A549 (cell line): Measurements from ENCODE around the gene C6orf132. TPM values are rescaled to one million over a fixed set of nuclear protein-coding genes. Genes with fewer than 3 reads are reported as not detected.

ENCODE experiments used
- ATAC-seq, 2 experiments: fragments of 200-7000 bp in 1 of 2; fragments of >200 bp in 1 of 2; cut with Nextera tagmentation in 1 of 2; cut with Tn5 transposase in 1 of 2; 3 replicates each; pipeline versions ENCODE4 v1.8.0 to v1.9.1; 2018 to 2020; ENCODE audit warnings: mild to moderate bottlenecking in 1 of 2, moderate library complexity in 1 of 2
- CTCF ChIA-PET: fragments of 300-600 bp; sonication (Branson Sonifier 250); formaldehyde crosslinking; extraction: SDS; loops from one replicate; lab custom pipeline; 2021; ENCODE audit warnings: antibody characterized with exemption, inconsistent platforms; lab: Yijun Ruan, JAX
- POLR2A ChIA-PET: fragments of 350-600 bp; formaldehyde crosslinking; extraction: SDS; loops from one replicate; lab custom pipeline; 2021; ENCODE audit warnings: antibody characterized with exemption, inconsistent platforms; lab: Yijun Ruan, JAX
- DNase-seq, 2 experiments: peaks; one replicate each; pipeline versions ENCODE4 v3.0.0 to v3.0.0-alpha.2; 2011 to 2016; ENCODE audit warnings: low read depth in 1 of 2, low spot score in 1 of 2
- FAIRE-seq: peaks from 2 replicates; lab custom pipeline; 2011; peaks lifted over from hg19 to GRCh38; lab: Jason Lieb, UNC
- H3K27ac ChIP-seq, 2 experiments: fragments of >200 bp; sonication (Bioruptor Twin); formaldehyde crosslinking; 3 replicates each; pipeline ENCODE4 v1.5.1; 2016 to 2017
- H3K4me1 ChIP-seq: fragments of >200 bp; sonication (Bioruptor Twin); formaldehyde crosslinking; 3 replicates; pipeline ENCODE4 v1.6.1; 2016
- H3K4me2 ChIP-seq: fragments of >200 bp; sonication (Bioruptor Twin); formaldehyde crosslinking; 3 replicates; pipeline ENCODE4 v1.6.1; 2016
- H3K4me3 ChIP-seq: fragments of >200 bp; sonication (Bioruptor Twin); formaldehyde crosslinking; 3 replicates; pipeline ENCODE4 v1.5.1; 2016
- H3K9me3 ChIP-seq: fragments of >200 bp; sonication (Bioruptor Twin); formaldehyde crosslinking; 3 replicates; pipeline ENCODE4 v1.6.1; 2016
- BHLHE40 ChIP-seq: IDR thresholded peaks from 2 replicates; pipeline ENCODE4 v1.6.1; 2012; ENCODE audit warnings: low read depth, low read length, inconsistent platforms
- CBX8 ChIP-seq: fragments of 200-600 bp; sonication (generic); IDR thresholded peaks from 2 replicates; pipeline ENCODE4 v1.6.1; 2016
- CEBPB ChIP-seq, 2 experiments: fragments of >200 bp in 1 of 2; sonication (Bioruptor Twin) in 1 of 2; formaldehyde crosslinking in 1 of 2; IDR thresholded peaks; 2 replicates each; pipeline ENCODE4 v1.6.1; 2012 to 2016
- EHMT2 ChIP-seq: fragments of 200-600 bp; sonication (generic); IDR thresholded peaks from 2 replicates; pipeline ENCODE4 v1.6.1; 2016; ENCODE audit warnings: antibody characterized with exemption, low read depth, mild to moderate bottlenecking, moderate library complexity
- EP300 ChIP-seq, 2 experiments: fragments of >200 bp; sonication (Bioruptor Twin); formaldehyde crosslinking; IDR thresholded peaks; 2 replicates in 1 of 2; 3 replicates in 1 of 2; pipeline ENCODE4 v1.6.1; 2016 to 2017
- FOSL2 ChIP-seq, 2 experiments: fragments of 450-650 bp in 1 of 2; fragments of >200 bp in 1 of 2; sonication (Bioruptor Twin) in 1 of 2; formaldehyde crosslinking; IDR thresholded peaks; 2 replicates each; pipeline versions ENCODE4 v1.5.0 to v1.6.1; 2016 to 2020; ENCODE audit warnings: mild to moderate bottlenecking in 1 of 2, moderate library complexity in 1 of 2
- HDAC2 ChIP-seq: fragments of 200-600 bp; sonication (generic); IDR thresholded peaks from 2 replicates; pipeline ENCODE4 v1.6.1; 2016
- HOXA7 ChIP-seq: fragments of 250-450 bp; sonication (Bioruptor Pico); IDR thresholded peaks from 2 replicates; pipeline ENCODE4 v1.5.0; 2020; ENCODE audit warnings: mild to moderate bottlenecking, moderate library complexity
- HOXB5 ChIP-seq: fragments of 250-450 bp; sonication (Bioruptor Pico); IDR thresholded peaks from 2 replicates; pipeline ENCODE4 v1.5.0; 2020; ENCODE audit warnings: mild to moderate bottlenecking, moderate library complexity
- KDM1A ChIP-seq: fragments of 200-600 bp; sonication (generic); IDR thresholded peaks from 2 replicates; pipeline ENCODE4 v1.6.1; 2016; ENCODE audit warnings: low read depth, mild to moderate bottlenecking
- KDM5A ChIP-seq: fragments of 200-600 bp; sonication (generic); IDR thresholded peaks from 2 replicates; pipeline ENCODE4 v1.6.1; 2016; ENCODE audit warnings: antibody characterized with exemption, mild to moderate bottlenecking
- NR3C1 ChIP-seq: fragments of >200 bp; sonication (Bioruptor Twin); formaldehyde crosslinking; IDR thresholded peaks from 3 replicates; pipeline ENCODE4 v1.6.1; 2017
- PHF8 ChIP-seq: fragments of 200-600 bp; sonication (generic); IDR thresholded peaks from 2 replicates; pipeline ENCODE4 v1.6.1; 2016; ENCODE audit warnings: low read depth, mild to moderate bottlenecking, antibody characterized with exemption, moderate library complexity, borderline replicate concordance
- POLR2A ChIP-seq: IDR thresholded peaks from 2 replicates; pipeline ENCODE4 v1.6.1; 2012; ENCODE audit warnings: mild to moderate bottlenecking, low read length
- RAD21 ChIP-seq, 2 experiments: fragments of >200 bp in 1 of 2; sonication (Bioruptor Twin) in 1 of 2; formaldehyde crosslinking in 1 of 2; IDR thresholded peaks in 1 of 2; conservative IDR thresholded peaks in 1 of 2; 2 replicates in 1 of 2; 3 replicates in 1 of 2; pipeline ENCODE4 v1.6.1; 2012 to 2018; ENCODE audit warnings: inconsistent platforms in 1 of 2
- RARB ChIP-seq: fragments of 250-450 bp; sonication (Bioruptor Pico); IDR thresholded peaks from 2 replicates; pipeline ENCODE4 v1.8.0; 2021; ENCODE audit warnings: mild to moderate bottlenecking, moderate library complexity
- RCOR1 ChIP-seq: fragments of 150-350 bp; IDR thresholded peaks from 2 replicates; pipeline ENCODE4 v1.6.1; 2014; ENCODE audit warnings: antibody characterized with exemption, low read length, low read depth
- RFX5 ChIP-seq: fragments of 450-650 bp; IDR thresholded peaks from 2 replicates; pipeline ENCODE4 v1.7.1; 2014; ENCODE audit warnings: antibody characterized with exemption, mild to moderate bottlenecking, moderate library complexity
- RNF2 ChIP-seq: fragments of 200-600 bp; sonication (generic); IDR thresholded peaks from 2 replicates; pipeline ENCODE4 v1.6.1; 2016; ENCODE audit warnings: low read depth, mild to moderate bottlenecking, antibody characterized with exemption, moderate library complexity, borderline replicate concordance
- SMC3 ChIP-seq: fragments of >200 bp; sonication (Bioruptor Twin); formaldehyde crosslinking; IDR thresholded peaks from 3 replicates; pipeline ENCODE4 v1.6.1; 2018; ENCODE audit warnings: inconsistent platforms
- TFCP2L1 ChIP-seq: fragments of 250-450 bp; sonication (Bioruptor Pico); IDR thresholded peaks from 2 replicates; pipeline ENCODE4 v1.5.0; 2021; ENCODE audit warnings: mild to moderate bottlenecking
- TP53 ChIP-seq: fragments of 250-450 bp; sonication (Bioruptor Pico); IDR thresholded peaks from 2 replicates; pipeline ENCODE4 v1.5.0; 2021; ENCODE audit warnings: mild to moderate bottlenecking, moderate library complexity
- ZC3H11A ChIP-seq: fragments of 450-650 bp; IDR thresholded peaks from 2 replicates; pipeline ENCODE4 v1.6.1; 2014; ENCODE audit warnings: antibody characterized with exemption, mild to moderate bottlenecking
- ZFP36 ChIP-seq: fragments of 450-650 bp; IDR thresholded peaks from 2 replicates; pipeline ENCODE4 v1.6.1; 2014; ENCODE audit warnings: borderline replicate concordance; ENCODE audit not compliant: partially characterized antibody
- ZSCAN20 ChIP-seq: fragments of 250-450 bp; sonication (Bioruptor Pico); IDR thresholded peaks from 2 replicates; pipeline ENCODE4 v1.8.0; 2022; ENCODE audit warnings: mild to moderate bottlenecking, moderate library complexity
- WGBS: methylation state at CpG from one replicate; pipeline ENCODE4 v1.1.6; 2017; ENCODE audit errors: missing lambda C conversion rate; 5-methylcytosine and 5-hydroxymethylcytosine counted together
- polyA plus RNA-seq, 4 experiments: library from polyadenylated mRNA; depleted of rRNA in 3 of 4; stranded (reverse); fragments of >200 nt; fragmentation: RNase III in 1 of 4; extraction: RNeasy Plus Mini Kit Qiagen cat#74134 plus additional on column Dnase treatment in 1 of 4; gene quantifications; 2 replicates in 3 of 4; 3 replicates in 1 of 4; pipeline ENCODE4 v1.2.3, GENCODE V29; 2011 to 2017
- TF ChIP-seq, protein P1 (sequence below): fragments of >200 bp; sonication (Bioruptor Twin); formaldehyde crosslinking; IDR thresholded peaks from 3 replicates; pipeline ENCODE4 v1.5.1; 2016
- TF ChIP-seq, protein P2 (sequence below): IDR thresholded peaks from 2 replicates; pipeline ENCODE4 v1.6.1; 2012
- TF ChIP-seq, protein P3 (sequence below): fragments of 150-350 bp; IDR thresholded peaks from 2 replicates; pipeline ENCODE4 v1.6.1; 2014; ENCODE audit warnings: low read depth, mild to moderate bottlenecking, low read length
- TF ChIP-seq, protein P4 (sequence below): IDR thresholded peaks from 2 replicates; pipeline ENCODE4 v1.6.1; 2012
- TF ChIP-seq, protein P5 (sequence below): fragments of 250-450 bp; sonication (Bioruptor Pico); IDR thresholded peaks from 2 replicates; pipeline ENCODE4 v1.5.0; 2020; ENCODE audit warnings: low read depth, mild to moderate bottlenecking, moderate library complexity

C6orf132 gene
- polyA plus RNA-seq, 2 of the 4 experiments (the other 2 are of a cell fraction), result 0.44 to 1.1 TPM

DNA sequence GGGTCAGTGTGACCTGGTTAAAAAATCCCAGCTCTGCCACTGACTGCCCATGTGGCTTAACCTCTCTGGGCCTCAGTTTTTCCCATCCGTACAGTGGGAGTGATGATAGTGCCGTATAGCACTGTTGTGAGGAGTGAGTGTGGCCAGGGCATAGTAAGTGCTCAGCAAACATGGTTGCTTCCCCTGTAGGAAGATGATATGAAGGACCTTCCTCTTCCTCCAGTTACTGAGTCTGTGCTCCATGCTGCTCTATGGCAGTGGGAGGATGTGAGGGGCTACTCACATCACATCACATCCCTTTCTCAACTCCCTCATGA lies 13.1 kb downstream of the C6orf132 start:
- 0 out of 3 replicates have a peak, but pooled peaks cover 3% of the 10 kb centered on the region for H3K4me1 ChIP-seq
- TF ChIP-seq RFX5, result no peak
- TF ChIP-seq, protein P1, sequence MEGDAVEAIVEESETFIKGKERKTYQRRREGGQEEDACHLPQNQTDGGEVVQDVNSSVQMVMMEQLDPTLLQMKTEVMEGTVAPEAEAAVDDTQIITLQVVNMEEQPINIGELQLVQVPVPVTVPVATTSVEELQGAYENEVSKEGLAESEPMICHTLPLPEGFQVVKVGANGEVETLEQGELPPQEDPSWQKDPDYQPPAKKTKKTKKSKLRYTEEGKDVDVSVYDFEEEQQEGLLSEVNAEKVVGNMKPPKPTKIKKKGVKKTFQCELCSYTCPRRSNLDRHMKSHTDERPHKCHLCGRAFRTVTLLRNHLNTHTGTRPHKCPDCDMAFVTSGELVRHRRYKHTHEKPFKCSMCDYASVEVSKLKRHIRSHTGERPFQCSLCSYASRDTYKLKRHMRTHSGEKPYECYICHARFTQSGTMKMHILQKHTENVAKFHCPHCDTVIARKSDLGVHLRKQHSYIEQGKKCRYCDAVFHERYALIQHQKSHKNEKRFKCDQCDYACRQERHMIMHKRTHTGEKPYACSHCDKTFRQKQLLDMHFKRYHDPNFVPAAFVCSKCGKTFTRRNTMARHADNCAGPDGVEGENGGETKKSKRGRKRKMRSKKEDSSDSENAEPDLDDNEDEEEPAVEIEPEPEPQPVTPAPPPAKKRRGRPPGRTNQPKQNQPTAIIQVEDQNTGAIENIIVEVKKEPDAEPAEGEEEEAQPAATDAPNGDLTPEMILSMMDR, result no peak
- TF ChIP-seq, protein P2, sequence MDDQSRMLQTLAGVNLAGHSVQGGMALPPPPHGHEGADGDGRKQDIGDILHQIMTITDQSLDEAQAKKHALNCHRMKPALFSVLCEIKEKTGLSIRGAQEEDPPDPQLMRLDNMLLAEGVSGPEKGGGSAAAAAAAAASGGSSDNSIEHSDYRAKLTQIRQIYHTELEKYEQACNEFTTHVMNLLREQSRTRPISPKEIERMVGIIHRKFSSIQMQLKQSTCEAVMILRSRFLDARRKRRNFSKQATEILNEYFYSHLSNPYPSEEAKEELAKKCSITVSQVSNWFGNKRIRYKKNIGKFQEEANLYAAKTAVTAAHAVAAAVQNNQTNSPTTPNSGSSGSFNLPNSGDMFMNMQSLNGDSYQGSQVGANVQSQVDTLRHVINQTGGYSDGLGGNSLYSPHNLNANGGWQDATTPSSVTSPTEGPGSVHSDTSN, result no peak
- TF ChIP-seq HOXA7 (CRISPR knock-in tag), result no peak
- TF ChIP-seq, protein P3, sequence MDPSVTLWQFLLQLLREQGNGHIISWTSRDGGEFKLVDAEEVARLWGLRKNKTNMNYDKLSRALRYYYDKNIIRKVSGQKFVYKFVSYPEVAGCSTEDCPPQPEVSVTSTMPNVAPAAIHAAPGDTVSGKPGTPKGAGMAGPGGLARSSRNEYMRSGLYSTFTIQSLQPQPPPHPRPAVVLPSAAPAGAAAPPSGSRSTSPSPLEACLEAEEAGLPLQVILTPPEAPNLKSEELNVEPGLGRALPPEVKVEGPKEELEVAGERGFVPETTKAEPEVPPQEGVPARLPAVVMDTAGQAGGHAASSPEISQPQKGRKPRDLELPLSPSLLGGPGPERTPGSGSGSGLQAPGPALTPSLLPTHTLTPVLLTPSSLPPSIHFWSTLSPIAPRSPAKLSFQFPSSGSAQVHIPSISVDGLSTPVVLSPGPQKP, result no peak
- no peak for TF ChIP-seq ZC3H11A
- no peak for TF ChIP-seq EP300 (IDR thresholded peaks at IDR 0.05)
- TF ChIP-seq, protein P4, sequence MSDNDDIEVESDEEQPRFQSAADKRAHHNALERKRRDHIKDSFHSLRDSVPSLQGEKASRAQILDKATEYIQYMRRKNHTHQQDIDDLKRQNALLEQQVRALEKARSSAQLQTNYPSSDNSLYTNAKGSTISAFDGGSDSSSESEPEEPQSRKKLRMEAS, result no peak
- no peak for TF ChIP-seq CEBPB (IDR thresholded peaks at IDR 0.05)
- no peak for TF ChIP-seq CBX8
- TF ChIP-seq POLR2A, result no peak
- TF ChIP-seq RNF2, result no peak
- TF ChIP-seq HDAC2, result no peak
- TF ChIP-seq FOSL2 (IDR thresholded peaks at IDR 0.05), result no peak
- TF ChIP-seq FOSL2 (CRISPR knock-in tag; IDR thresholded peaks at IDR 0.05), result no peak
- TF ChIP-seq SMC3, result no peak
- TF ChIP-seq EHMT2, result no peak
- TF ChIP-seq RAD21 (conservative IDR thresholded peaks at IDR 0.05 in 1 of 2, IDR thresholded peaks at IDR 0.05 in 1 of 2), result no peak
- no peak for TF ChIP-seq TFCP2L1
- TF ChIP-seq KDM5A, result no peak
- TF ChIP-seq TP53 (CRISPR knock-in tag), result no peak
- TF ChIP-seq, all 56 proteins: peak for 0
- DNase-seq, result no peak
- WGBS, result 93% methylated on average over 2 of the region's 2 CpGs
- ChIA-PET CTCF (interaction anchor here (1.0 to 2.0 kb wide), 7 partner anchors 10 to 53 kb away, joined by 3 to 6 read pairs (median 4); no protein-coding TSS in a partner anchor), POLR2A (interaction anchor here (0.5 kb wide), 1 partner anchor 10 kb away, joined by 3 read pairs; no protein-coding TSS in a partner anchor)
- Histone ChIP-seq H3K4me3 (no peak overlapping the region), H3K9me3 (no peaks in the 10 kb centered on the region), H3K27ac (no peak overlapping the region), H3K4me2 (no peak overlapping the region)
- no peak for FAIRE-seq
- no peak for ATAC-seq

DNA sequence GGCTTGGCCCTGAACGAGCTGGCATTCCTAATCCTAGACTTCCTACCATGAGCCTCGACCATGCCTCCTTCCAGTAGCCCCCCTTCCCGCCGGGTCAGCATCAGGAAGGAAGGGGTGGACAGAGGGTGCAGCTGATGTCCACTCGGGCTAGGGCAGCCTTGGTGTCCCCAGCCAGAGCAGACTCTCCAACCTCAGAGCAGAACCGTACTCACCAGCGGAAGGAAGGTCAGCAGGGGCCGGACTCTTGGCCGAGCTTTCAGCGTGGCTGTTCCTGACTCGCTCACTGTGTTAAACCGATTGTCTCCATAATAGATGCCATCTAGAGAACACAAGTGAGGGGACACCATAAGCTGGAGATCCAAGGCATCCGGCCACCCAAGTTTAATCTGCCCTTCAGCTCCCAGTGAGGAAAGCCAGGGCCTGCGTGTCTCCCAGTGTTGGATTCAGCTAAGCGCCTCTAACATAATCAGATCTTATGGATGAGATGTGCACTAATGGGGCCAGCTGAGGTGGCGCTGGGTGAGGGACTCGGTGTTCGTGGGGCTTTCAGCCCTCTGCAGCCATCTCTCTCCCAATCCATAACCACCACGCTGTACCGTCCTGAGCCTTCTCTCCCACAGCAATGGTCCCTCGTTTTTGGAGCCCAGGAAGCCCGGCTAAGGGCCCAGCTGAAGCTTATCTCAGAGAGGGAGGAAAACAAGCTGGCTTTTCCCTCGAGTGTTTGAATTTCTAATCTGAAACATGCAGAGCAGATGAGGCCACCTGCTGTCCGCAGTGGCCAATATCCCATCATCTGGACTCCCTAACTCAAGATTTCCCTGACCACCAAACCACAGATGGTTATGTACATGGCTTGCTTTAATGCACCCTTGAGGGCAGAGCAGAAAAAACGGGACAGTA lies 13.7 kb downstream of the C6orf132 start:
- Histone ChIP-seq H3K4me3 (no peak overlapping the region), H3K27ac (no peak overlapping the region), H3K9me3 (no peaks in the 10 kb centered on the region), H3K4me2 (no peak overlapping the region), H3K4me1 (0 out of 3 replicates have a peak, but pooled peaks cover 3% of the 10 kb centered on the region)
- FAIRE-seq (no peak), DNase-seq (no peak), ATAC-seq (no peak)
- POLR2A ChIA-PET, result interaction anchor here (0.5 kb wide), 1 partner anchor 10 kb away, joined by 3 read pairs; no protein-coding TSS in a partner anchor
- 81% methylated on average over 19 of the region's 25 CpGs for WGBS
- CTCF ChIA-PET, result interaction anchor here (1.0 to 2.0 kb wide), 10 partner anchors 8 to 86 kb away, joined by 3 to 6 read pairs (median 4); no protein-coding TSS in a partner anchor
- TF ChIP-seq, protein P3, result no peak
- TF ChIP-seq RFX5 (no peak), RARB (CRISPR knock-in tag) (no peak), ZSCAN20 (CRISPR knock-in tag) (no peak), NR3C1 (no peak), BHLHE40 (no peak), PHF8 (no peak), KDM5A (no peak), HOXB5 (no peak), CEBPB (IDR thresholded peaks at IDR 0.05) (no peak), KDM1A (no peak), RCOR1 (no peak), ZFP36 (no peak)
- TF ChIP-seq, protein P5, sequence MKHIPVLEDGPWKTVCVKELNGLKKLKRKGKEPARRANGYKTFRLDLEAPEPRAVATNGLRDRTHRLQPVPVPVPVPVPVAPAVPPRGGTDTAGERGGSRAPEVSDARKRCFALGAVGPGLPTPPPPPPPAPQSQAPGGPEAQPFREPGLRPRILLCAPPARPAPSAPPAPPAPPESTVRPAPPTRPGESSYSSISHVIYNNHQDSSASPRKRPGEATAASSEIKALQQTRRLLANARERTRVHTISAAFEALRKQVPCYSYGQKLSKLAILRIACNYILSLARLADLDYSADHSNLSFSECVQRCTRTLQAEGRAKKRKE (CRISPR knock-in tag), result no peak
- TF ChIP-seq, protein P2, result no peak
